Neural cell (in vitro differentiated cells): ENCODE measurements around the gene TRIM29. TPM values are rescaled to one million over a fixed set of nuclear protein-coding genes. Genes with fewer than 3 reads are reported as not detected.

Source experiments
- H2AFZ ChIP-seq: fragments of 200-600, 300-800 bp; sonication (generic), shearing (Covaris generic); 2 replicates; pipeline ENCODE4 v1.6.0; 2014; ENCODE audit warnings: low read depth, mild to moderate bottlenecking, antibody characterized with exemption, low read length, moderate library complexity
- H3F3A ChIP-seq: fragments of 200-600 bp; shearing (Covaris generic); 2 replicates; pipeline ENCODE4 v1.6.1; 2016; ENCODE audit warnings: mild to moderate bottlenecking, moderate library complexity, mixed read lengths, antibody characterized with exemption, low read length; ENCODE audit not compliant: insufficient read depth, poor library complexity, severe bottlenecking
- H3K27ac ChIP-seq: fragments of 200-600, 300-800 bp; sonication (generic), shearing (Covaris generic); 2 replicates; pipeline ENCODE4 v1.5.1; 2014; ENCODE audit warnings: mild to moderate bottlenecking, low read length, moderate library complexity
- H3K27me3 ChIP-seq: fragments of 300-800, 200-600 bp; sonication (generic), shearing (Covaris generic); 2 replicates; pipeline ENCODE4 v1.6.0; 2014; ENCODE audit warnings: mild to moderate bottlenecking, low read depth, low read length, moderate library complexity; ENCODE audit not compliant: insufficient read depth
- H3K36me3 ChIP-seq: fragments of 300-800, 200-600 bp; sonication (generic), shearing (Covaris generic); 2 replicates; pipeline ENCODE4 v1.5.1; 2014; ENCODE audit warnings: mild to moderate bottlenecking, antibody characterized with exemption, low read length, moderate library complexity; ENCODE audit not compliant: insufficient read depth
- H3K4me2 ChIP-seq: fragments of 300-800, 200-600 bp; sonication (generic), shearing (Covaris generic); 2 replicates; pipeline ENCODE4 v1.6.0; 2014; ENCODE audit warnings: mild to moderate bottlenecking, low read length
- H3K4me3 ChIP-seq: fragments of 300-800, 200-600 bp; sonication (generic), shearing (Covaris generic); 2 replicates; pipeline ENCODE4 v1.5.1; 2014; ENCODE audit warnings: mild to moderate bottlenecking, low read length, moderate library complexity
- H3K79me2 ChIP-seq: fragments of 200-600 bp; shearing (Covaris generic); replicated peaks from 2 replicates; pipeline ENCODE4 v1.6.0; 2014; ENCODE audit warnings: mild to moderate bottlenecking, low read length, moderate library complexity; ENCODE audit not compliant: insufficient read depth
- H3K9ac ChIP-seq: fragments of 300-800, 200-600 bp; sonication (generic), shearing (Covaris generic); 2 replicates; pipeline ENCODE4 v1.6.1; 2016; ENCODE audit warnings: mild to moderate bottlenecking, low read length, mixed read lengths
- H3K9me2 ChIP-seq: fragments of 200-600 bp; shearing (Covaris generic); 2 replicates; pipeline ENCODE4 v1.6.1; 2016; ENCODE audit warnings: mild to moderate bottlenecking, low read length, mixed read lengths; ENCODE audit not compliant: insufficient read depth
- H3K9me3 ChIP-seq: fragments of 200-600, 300-800 bp; sonication (generic), shearing (Covaris generic); 2 replicates; pipeline ENCODE4 v1.6.1; 2016; ENCODE audit warnings: mild to moderate bottlenecking, mixed run types, low read length, moderate library complexity, mixed read lengths
- H4K20me1 ChIP-seq: fragments of 200-600 bp; shearing (Covaris generic); 2 replicates; pipeline ENCODE4 v1.6.1; 2016; ENCODE audit warnings: mild to moderate bottlenecking, mixed run types; ENCODE audit not compliant: insufficient read depth
- EP300 ChIP-seq: fragments of 450-650 bp; conservative IDR thresholded peaks from 2 replicates; pipeline ENCODE4 v1.6.1; 2014; ENCODE audit warnings: antibody characterized with exemption, mild to moderate bottlenecking, moderate library complexity; ENCODE audit not compliant: poor library complexity, severe bottlenecking
- EZH2 ChIP-seq: fragments of 200-600, 300-800 bp; shearing (Covaris generic), sonication (generic); IDR thresholded peaks from 2 replicates; pipeline ENCODE4 v1.6.1; 2014; ENCODE audit warnings: antibody characterized with exemption, low read length, borderline replicate concordance, mild to moderate bottlenecking; ENCODE audit not compliant: insufficient read depth, poor library complexity, severe bottlenecking
- MXI1 ChIP-seq: fragments of 450-650 bp; conservative IDR thresholded peaks from 2 replicates; pipeline ENCODE4 v1.6.1; 2014; ENCODE audit warnings: antibody characterized with exemption, mild to moderate bottlenecking; ENCODE audit not compliant: poor library complexity, severe bottlenecking
- POLR2AphosphoS5 ChIP-seq: IDR thresholded peaks from 2 replicates; pipeline ENCODE4 v1.6.1; 2012
- RAD21 ChIP-seq: fragments of 450-650 bp; conservative IDR thresholded peaks from 2 replicates; pipeline ENCODE4 v1.6.1; 2014; ENCODE audit warnings: antibody characterized with exemption, mild to moderate bottlenecking, moderate library complexity
- SMC3 ChIP-seq: fragments of 450-650 bp; conservative IDR thresholded peaks from 2 replicates; pipeline ENCODE4 v1.6.1; 2014; ENCODE audit warnings: antibody characterized with exemption, mild to moderate bottlenecking, moderate library complexity; ENCODE audit not compliant: poor library complexity
- TAF1 ChIP-seq: IDR thresholded peaks from 2 replicates; pipeline ENCODE4 v1.6.1; 2012; ENCODE audit warnings: low read depth
- polyA plus RNA-seq: library from polyadenylated mRNA; depleted of rRNA; stranded (reverse); fragments of >200 nt; gene quantifications from 2 replicates; pipeline ENCODE4 v1.2.3, GENCODE V29; 2014
- TF ChIP-seq, protein P1 (sequence below): fragments of 450-650 bp; IDR thresholded peaks from 2 replicates; pipeline ENCODE4 v1.5.1; 2014; ENCODE audit warnings: antibody characterized with exemption, mild to moderate bottlenecking, moderate library complexity; ENCODE audit not compliant: poor library complexity, severe bottlenecking
- TF ChIP-seq, protein P2 (sequence below): IDR thresholded peaks from 2 replicates; pipeline ENCODE4 v1.6.1; 2012; ENCODE audit warnings: borderline replicate concordance

Gene TRIM29
- polyA plus RNA-seq, 1 donor from 2014 or later: 0.82 TPM

DNA sequence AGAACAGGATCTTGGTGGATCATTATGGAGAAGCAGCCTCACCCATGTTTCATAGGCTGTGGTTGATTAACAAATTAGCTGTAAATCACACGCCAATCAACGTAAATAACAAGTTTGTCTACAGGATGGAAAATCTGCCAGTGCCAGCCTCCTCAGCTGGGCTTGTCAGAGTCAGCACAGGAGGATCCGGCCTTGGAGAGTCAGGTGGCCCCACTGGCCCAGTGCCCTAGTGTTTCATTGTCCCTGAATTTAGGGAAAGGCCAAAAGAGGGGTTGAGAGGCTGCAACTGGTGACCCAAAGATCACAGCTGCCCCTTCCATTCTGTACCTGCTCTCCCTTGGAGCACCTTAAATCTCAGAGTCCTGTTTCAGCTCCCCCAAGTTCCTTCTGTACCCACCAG lies 42.4 kb downstream of the TRIM29 start:
- H3K79me2 ChIP-seq: no peaks in the 10 kb centered on the region
- H3F3A ChIP-seq: no peaks in the 10 kb centered on the region
- no peak overlapping the region for H3K4me3 ChIP-seq
- no peak overlapping the region for H2AFZ ChIP-seq
- no peaks in the 10 kb centered on the region for H3K27me3 ChIP-seq
- no peak overlapping the region for H3K27ac ChIP-seq
- TF ChIP-seq POLR2AphosphoS5 (no peak), TAF1 (no peak), EP300 (no peak), MXI1 (no peak), EZH2 (no peak), RAD21 (no peak), SMC3 (no peak)
- TF ChIP-seq, protein P1, sequence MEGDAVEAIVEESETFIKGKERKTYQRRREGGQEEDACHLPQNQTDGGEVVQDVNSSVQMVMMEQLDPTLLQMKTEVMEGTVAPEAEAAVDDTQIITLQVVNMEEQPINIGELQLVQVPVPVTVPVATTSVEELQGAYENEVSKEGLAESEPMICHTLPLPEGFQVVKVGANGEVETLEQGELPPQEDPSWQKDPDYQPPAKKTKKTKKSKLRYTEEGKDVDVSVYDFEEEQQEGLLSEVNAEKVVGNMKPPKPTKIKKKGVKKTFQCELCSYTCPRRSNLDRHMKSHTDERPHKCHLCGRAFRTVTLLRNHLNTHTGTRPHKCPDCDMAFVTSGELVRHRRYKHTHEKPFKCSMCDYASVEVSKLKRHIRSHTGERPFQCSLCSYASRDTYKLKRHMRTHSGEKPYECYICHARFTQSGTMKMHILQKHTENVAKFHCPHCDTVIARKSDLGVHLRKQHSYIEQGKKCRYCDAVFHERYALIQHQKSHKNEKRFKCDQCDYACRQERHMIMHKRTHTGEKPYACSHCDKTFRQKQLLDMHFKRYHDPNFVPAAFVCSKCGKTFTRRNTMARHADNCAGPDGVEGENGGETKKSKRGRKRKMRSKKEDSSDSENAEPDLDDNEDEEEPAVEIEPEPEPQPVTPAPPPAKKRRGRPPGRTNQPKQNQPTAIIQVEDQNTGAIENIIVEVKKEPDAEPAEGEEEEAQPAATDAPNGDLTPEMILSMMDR: no peak
- TF ChIP-seq, protein P2, sequence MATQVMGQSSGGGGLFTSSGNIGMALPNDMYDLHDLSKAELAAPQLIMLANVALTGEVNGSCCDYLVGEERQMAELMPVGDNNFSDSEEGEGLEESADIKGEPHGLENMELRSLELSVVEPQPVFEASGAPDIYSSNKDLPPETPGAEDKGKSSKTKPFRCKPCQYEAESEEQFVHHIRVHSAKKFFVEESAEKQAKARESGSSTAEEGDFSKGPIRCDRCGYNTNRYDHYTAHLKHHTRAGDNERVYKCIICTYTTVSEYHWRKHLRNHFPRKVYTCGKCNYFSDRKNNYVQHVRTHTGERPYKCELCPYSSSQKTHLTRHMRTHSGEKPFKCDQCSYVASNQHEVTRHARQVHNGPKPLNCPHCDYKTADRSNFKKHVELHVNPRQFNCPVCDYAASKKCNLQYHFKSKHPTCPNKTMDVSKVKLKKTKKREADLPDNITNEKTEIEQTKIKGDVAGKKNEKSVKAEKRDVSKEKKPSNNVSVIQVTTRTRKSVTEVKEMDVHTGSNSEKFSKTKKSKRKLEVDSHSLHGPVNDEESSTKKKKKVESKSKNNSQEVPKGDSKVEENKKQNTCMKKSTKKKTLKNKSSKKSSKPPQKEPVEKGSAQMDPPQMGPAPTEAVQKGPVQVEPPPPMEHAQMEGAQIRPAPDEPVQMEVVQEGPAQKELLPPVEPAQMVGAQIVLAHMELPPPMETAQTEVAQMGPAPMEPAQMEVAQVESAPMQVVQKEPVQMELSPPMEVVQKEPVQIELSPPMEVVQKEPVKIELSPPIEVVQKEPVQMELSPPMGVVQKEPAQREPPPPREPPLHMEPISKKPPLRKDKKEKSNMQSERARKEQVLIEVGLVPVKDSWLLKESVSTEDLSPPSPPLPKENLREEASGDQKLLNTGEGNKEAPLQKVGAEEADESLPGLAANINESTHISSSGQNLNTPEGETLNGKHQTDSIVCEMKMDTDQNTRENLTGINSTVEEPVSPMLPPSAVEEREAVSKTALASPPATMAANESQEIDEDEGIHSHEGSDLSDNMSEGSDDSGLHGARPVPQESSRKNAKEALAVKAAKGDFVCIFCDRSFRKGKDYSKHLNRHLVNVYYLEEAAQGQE: no peak
- H3K9ac ChIP-seq: no peak overlapping the region
- H3K9me3 ChIP-seq: no peaks in the 10 kb centered on the region
- no peaks in the 10 kb centered on the region for H3K9me2 ChIP-seq
- H3K4me2 ChIP-seq: no peak overlapping the region
- no peaks in the 10 kb centered on the region for H4K20me1 ChIP-seq
- H3K36me3 ChIP-seq: no peaks in the 10 kb centered on the region

- Histone ChIP-seq H3K36me3 (no peaks in the 10 kb centered on the region), H3K27me3 (no peaks in the 10 kb centered on the region), H3K9ac (no peak overlapping the region), H3K27ac (no peak overlapping the region), H3K9me3 (no peaks in the 10 kb centered on the region), H3F3A (no peaks in the 10 kb centered on the region), H3K4me3 (no peak overlapping the region), H3K79me2 (no peaks in the 10 kb centered on the region), H2AFZ (no peak overlapping the region), H3K9me2 (no peaks in the 10 kb centered on the region), H4K20me1 (no peaks in the 10 kb centered on the region), H3K4me2 (no peak overlapping the region)
- TF ChIP-seq, protein P1: no peak
- TF ChIP-seq RAD21: no peak
- TF ChIP-seq MXI1: no peak
- TF ChIP-seq EZH2: no peak
- TF ChIP-seq POLR2AphosphoS5: no peak
- no peak for TF ChIP-seq EP300
- TF ChIP-seq, protein P2: no peak
- TF ChIP-seq TAF1: no peak
- no peak for TF ChIP-seq SMC3
Measured at GRCh38 chr11:120091701-120092100, 46.2 kb downstream of the TRIM29 start.
